ENCODE results near the gene ADCK1.

The ADCK1 gene

GRCh38 chr14:77882098-77882497 lies 82.2 kb downstream of the ADCK1 start:
- Histone ChIP-seq H4K12ac (ENCODE audit: low read depth, low read length) (no peak overlapping the region), H3K36me3 (ENCODE audit: control insufficient read depth in 1 of 2, insufficient read depth in 2 of 2, low read length in 2 of 2) (no peaks in the 10 kb centered on the region), H4K91ac (ENCODE audit: low read depth, low read length) (peak overlapping the region; percentile 87), H2BK5ac (ENCODE audit: low read depth, low read length, poor library complexity) (peak overlapping the region; percentile 65), H2BK120ac (ENCODE audit: insufficient read depth, low read length, poor library complexity) (peak overlapping the region; percentile 79), H2AK5ac (ENCODE audit: low read length) (peak overlapping the region; percentile 80), H3K4me2 (ENCODE audit: low read length) (no peak overlapping the region), H2AFZ (ENCODE audit: insufficient read depth, low read length, poor library complexity) (no peak overlapping the region), H3K4ac (ENCODE audit: low read depth, low read length) (no peak overlapping the region), H3K4me3 (ENCODE audit: low read depth, low read length) (no peak overlapping the region), H3K23ac (ENCODE audit: low read length) (no peak overlapping the region), H3K79me2 (ENCODE audit: control insufficient read depth, insufficient read depth, low read length, poor library complexity) (peaks cover 2% of the 10 kb centered on the region), H3K27ac (ENCODE audit: low read depth, low read length) (peak overlapping the region; percentile 56), H3K27me3 (ENCODE audit: insufficient read depth, low read length) (no peaks in the 10 kb centered on the region), H2BK12ac (ENCODE audit: low read length) (peak overlapping the region; percentile 87), H3K18ac (ENCODE audit: low read length) (peak overlapping the region; percentile 75), H3K14ac (ENCODE audit: low read length) (peak overlapping the region; percentile 60), H4K8ac (ENCODE audit: low read depth, low read length) (peak overlapping the region; percentile 83), H3K9me3 (ENCODE audit: insufficient read depth, low read depth, low read length) (no peaks in the 10 kb centered on the region), H3K4me1 (ENCODE audit: control insufficient read depth in 1 of 2, insufficient read depth in 2 of 2, low read length in 2 of 2) (peaks cover 11 to 18% of the 10 kb centered on the region in 2 experiments), H3K79me1 (ENCODE audit: low read length) (peaks cover 10% of the 10 kb centered on the region), H3K9ac (ENCODE audit: low read length) (no peak overlapping the region)
- no CpG with 5 or more reads among the region's 5 CpGs for WGBS (ENCODE audit: extremely low coverage, insufficient coverage, insufficient read length)
- DNase-seq, result no peak

GRCh38 chr14:77882636-77883035 lies 82.7 kb downstream of the ADCK1 start:
- H3K4me3 ChIP-seq (ENCODE audit: low read depth, low read length), result no peak overlapping the region
- no peak overlapping the region for H4K12ac ChIP-seq (ENCODE audit: low read depth, low read length)
- H3K79me2 ChIP-seq (ENCODE audit: control insufficient read depth, insufficient read depth, low read length, poor library complexity), result peaks cover 2% of the 10 kb centered on the region
- H3K4ac ChIP-seq (ENCODE audit: low read depth, low read length), result no peak overlapping the region
- H4K91ac ChIP-seq (ENCODE audit: low read depth, low read length), result peak overlapping the region; percentile 87
- H3K79me1 ChIP-seq (ENCODE audit: low read length), result peaks cover 10% of the 10 kb centered on the region
- H2BK12ac ChIP-seq (ENCODE audit: low read length), result no peak overlapping the region
- no peak overlapping the region for H3K9ac ChIP-seq (ENCODE audit: low read length)
- H3K36me3 ChIP-seq (ENCODE audit: control insufficient read depth in 1 of 2, insufficient read depth in 2 of 2, low read length in 2 of 2), result no peaks in the 10 kb centered on the region
- H3K4me2 ChIP-seq (ENCODE audit: low read length), result no peak overlapping the region
- peaks cover 11 to 18% of the 10 kb centered on the region in 2 experiments for H3K4me1 ChIP-seq (ENCODE audit: control insufficient read depth in 1 of 2, insufficient read depth in 2 of 2, low read length in 2 of 2)
- H3K18ac ChIP-seq (ENCODE audit: low read length), result peak overlapping the region; percentile 75
- no CpG with 5 or more reads among the region's 4 CpGs for WGBS (ENCODE audit: extremely low coverage, insufficient coverage, insufficient read length)
- no peak overlapping the region for H2BK120ac ChIP-seq (ENCODE audit: insufficient read depth, low read length, poor library complexity)
- H2BK5ac ChIP-seq (ENCODE audit: low read depth, low read length, poor library complexity), result no peak overlapping the region
- H3K27ac ChIP-seq (ENCODE audit: low read depth, low read length), result peak overlapping the region; percentile 56
- H3K23ac ChIP-seq (ENCODE audit: low read length), result no peak overlapping the region
- no peak overlapping the region for H2AFZ ChIP-seq (ENCODE audit: insufficient read depth, low read length, poor library complexity)
- H3K14ac ChIP-seq (ENCODE audit: low read length), result no peak overlapping the region
- H3K27me3 ChIP-seq (ENCODE audit: insufficient read depth, low read length), result no peaks in the 10 kb centered on the region
- H2AK5ac ChIP-seq (ENCODE audit: low read length), result no peak overlapping the region
- no peak overlapping the region for H4K8ac ChIP-seq (ENCODE audit: low read depth, low read length)
- DNase-seq, result peak in 1 of 2 donors; percentile 7
- no peaks in the 10 kb centered on the region for H3K9me3 ChIP-seq (ENCODE audit: insufficient read depth, low read depth, low read length)

GRCh38 chr14:77883131-77883846 lies 83.4 kb downstream of the ADCK1 start:
- Histone ChIP-seq H3K9me3 (ENCODE audit: insufficient read depth, low read depth, low read length) (peaks cover 3% of the 10 kb centered on the region), H3K79me2 (ENCODE audit: control insufficient read depth, insufficient read depth, low read length, poor library complexity) (peaks cover 2% of the 10 kb centered on the region), H2BK120ac (ENCODE audit: insufficient read depth, low read length, poor library complexity) (no peak overlapping the region), H2BK5ac (ENCODE audit: low read depth, low read length, poor library complexity) (no peak overlapping the region), H3K14ac (ENCODE audit: low read length) (no peak overlapping the region), H4K8ac (ENCODE audit: low read depth, low read length) (no peak overlapping the region), H3K18ac (ENCODE audit: low read length) (no peak overlapping the region), H3K4me2 (ENCODE audit: low read length) (no peak overlapping the region), H4K91ac (ENCODE audit: low read depth, low read length) (peak overlapping the region; percentile 2), H3K4me3 (ENCODE audit: low read depth, low read length) (no peak overlapping the region), H3K79me1 (ENCODE audit: low read length) (peaks cover 10% of the 10 kb centered on the region), H3K36me3 (ENCODE audit: control insufficient read depth in 1 of 2, insufficient read depth in 2 of 2, low read length in 2 of 2) (no peaks in the 10 kb centered on the region), H2AK5ac (ENCODE audit: low read length) (peak overlapping the region; percentile 66), H4K12ac (ENCODE audit: low read depth, low read length) (no peak overlapping the region), H3K27ac (ENCODE audit: low read depth, low read length) (peak overlapping the region; percentile 30), H3K23ac (ENCODE audit: low read length) (no peak overlapping the region), H2BK12ac (ENCODE audit: low read length) (no peak overlapping the region), H3K9ac (ENCODE audit: low read length) (no peak overlapping the region), H3K27me3 (ENCODE audit: insufficient read depth, low read length) (no peaks in the 10 kb centered on the region), H3K4me1 (ENCODE audit: control insufficient read depth in 1 of 2, insufficient read depth in 2 of 2, low read length in 2 of 2) (peaks cover 11 to 18% of the 10 kb centered on the region in 2 experiments), H3K4ac (ENCODE audit: low read depth, low read length) (no peak overlapping the region), H2AFZ (ENCODE audit: insufficient read depth, low read length, poor library complexity) (no peak overlapping the region)
- no peak for DNase-seq
- no CpG with 5 or more reads among the region's 7 CpGs for WGBS (ENCODE audit: extremely low coverage, insufficient coverage, insufficient read length)

- no peak overlapping the region for H3K4me2 ChIP-seq (ENCODE audit: low read length)
- H3K4me3 ChIP-seq (ENCODE audit: low read depth, low read length), result no peak overlapping the region
- no peak overlapping the region for H3K9ac ChIP-seq (ENCODE audit: low read length)
- peak overlapping the region; percentile 66 for H2AK5ac ChIP-seq (ENCODE audit: low read length)
- DNase-seq, result no peak
- H2BK120ac ChIP-seq (ENCODE audit: insufficient read depth, low read length, poor library complexity), result no peak overlapping the region
- H3K4me1 ChIP-seq (ENCODE audit: control insufficient read depth in 1 of 2, insufficient read depth in 2 of 2, low read length in 2 of 2), result peaks cover 11 to 18% of the 10 kb centered on the region in 2 experiments
- no peaks in the 10 kb centered on the region for H3K27me3 ChIP-seq (ENCODE audit: insufficient read depth, low read length)
- no peak overlapping the region for H2BK12ac ChIP-seq (ENCODE audit: low read length)
- peaks cover 3% of the 10 kb centered on the region for H3K9me3 ChIP-seq (ENCODE audit: insufficient read depth, low read depth, low read length)
- H2BK5ac ChIP-seq (ENCODE audit: low read depth, low read length, poor library complexity), result no peak overlapping the region
- peak overlapping the region; percentile 12 for H3K14ac ChIP-seq (ENCODE audit: low read length)
- H3K79me2 ChIP-seq (ENCODE audit: control insufficient read depth, insufficient read depth, low read length, poor library complexity), result peaks cover 2% of the 10 kb centered on the region
- no CpG with 5 or more reads among the region's 2 CpGs for WGBS (ENCODE audit: extremely low coverage, insufficient coverage, insufficient read length)
- H4K8ac ChIP-seq (ENCODE audit: low read depth, low read length), result no peak overlapping the region
- no peaks in the 10 kb centered on the region for H3K36me3 ChIP-seq (ENCODE audit: control insufficient read depth in 1 of 2, insufficient read depth in 2 of 2, low read length in 2 of 2)
- H4K12ac ChIP-seq (ENCODE audit: low read depth, low read length), result no peak overlapping the region
- H3K27ac ChIP-seq (ENCODE audit: low read depth, low read length), result no peak overlapping the region
- H3K79me1 ChIP-seq (ENCODE audit: low read length), result peaks cover 10% of the 10 kb centered on the region
- H4K91ac ChIP-seq (ENCODE audit: low read depth, low read length), result peak overlapping the region; percentile 2
- no peak overlapping the region for H2AFZ ChIP-seq (ENCODE audit: insufficient read depth, low read length, poor library complexity)
- no peak overlapping the region for H3K23ac ChIP-seq (ENCODE audit: low read length)
- no peak overlapping the region for H3K18ac ChIP-seq (ENCODE audit: low read length)
- no peak overlapping the region for H3K4ac ChIP-seq (ENCODE audit: low read depth, low read length)
Measured at GRCh38 chr14:77883847-77884238, 83.9 kb downstream of the ADCK1 start.
